ENCODE data around the gene SNX6. TPM values are rescaled to one million over a fixed set of nuclear protein-coding genes. Genes with fewer than 3 reads are reported as not detected.
A peak's percentile ranks its signal among the peaks of the same experiment; 100 is the strongest.

The SNX6 gene
- total and polyA plus RNA-seq, 9 of the 15 experiments (the other 6 are each of a cell fraction or from before 2014, with no cell fraction given) = 34.6 to 111 (median 57.5) TPM

DNA sequence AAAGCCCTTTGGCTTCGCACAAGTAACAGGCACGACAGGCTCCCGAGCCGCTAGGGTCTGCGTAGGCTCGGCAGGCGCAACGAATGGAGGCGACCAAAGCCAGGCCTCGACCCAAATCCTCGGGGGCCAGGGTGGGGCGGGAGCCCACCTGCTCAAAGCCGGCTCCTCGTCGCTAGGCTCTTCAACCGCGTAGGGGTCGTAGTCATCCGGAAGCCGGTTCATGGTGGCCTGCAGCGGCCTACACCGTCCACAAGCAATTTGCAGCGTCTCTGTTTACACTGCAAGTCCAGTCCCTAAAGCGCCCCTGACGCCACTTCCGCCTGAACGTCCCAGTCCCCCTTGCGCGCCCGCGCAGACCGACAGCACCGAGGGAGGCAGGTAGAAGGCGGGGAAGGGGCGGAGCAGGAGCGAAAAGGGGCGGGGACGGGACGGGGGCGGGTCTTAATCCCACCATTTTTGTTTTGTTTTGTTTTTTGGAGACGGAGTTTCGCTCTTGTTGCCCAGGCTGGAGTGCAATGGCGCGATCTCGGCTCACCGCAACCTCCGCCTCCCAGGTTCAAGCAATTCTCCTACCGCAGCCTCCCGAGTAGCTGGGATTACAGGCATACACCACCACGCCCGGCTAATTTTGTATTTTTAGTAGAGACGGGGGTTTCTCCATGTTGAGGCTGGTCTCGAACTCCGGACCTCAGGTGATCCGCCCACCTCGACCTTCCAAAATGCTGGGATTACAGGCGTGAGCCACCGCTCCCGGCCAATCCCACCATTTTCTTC is 90.4 kb downstream of the SNX6 start, which contains the start of gene EAPP (continued):
- TF ChIP-seq, protein P1, sequence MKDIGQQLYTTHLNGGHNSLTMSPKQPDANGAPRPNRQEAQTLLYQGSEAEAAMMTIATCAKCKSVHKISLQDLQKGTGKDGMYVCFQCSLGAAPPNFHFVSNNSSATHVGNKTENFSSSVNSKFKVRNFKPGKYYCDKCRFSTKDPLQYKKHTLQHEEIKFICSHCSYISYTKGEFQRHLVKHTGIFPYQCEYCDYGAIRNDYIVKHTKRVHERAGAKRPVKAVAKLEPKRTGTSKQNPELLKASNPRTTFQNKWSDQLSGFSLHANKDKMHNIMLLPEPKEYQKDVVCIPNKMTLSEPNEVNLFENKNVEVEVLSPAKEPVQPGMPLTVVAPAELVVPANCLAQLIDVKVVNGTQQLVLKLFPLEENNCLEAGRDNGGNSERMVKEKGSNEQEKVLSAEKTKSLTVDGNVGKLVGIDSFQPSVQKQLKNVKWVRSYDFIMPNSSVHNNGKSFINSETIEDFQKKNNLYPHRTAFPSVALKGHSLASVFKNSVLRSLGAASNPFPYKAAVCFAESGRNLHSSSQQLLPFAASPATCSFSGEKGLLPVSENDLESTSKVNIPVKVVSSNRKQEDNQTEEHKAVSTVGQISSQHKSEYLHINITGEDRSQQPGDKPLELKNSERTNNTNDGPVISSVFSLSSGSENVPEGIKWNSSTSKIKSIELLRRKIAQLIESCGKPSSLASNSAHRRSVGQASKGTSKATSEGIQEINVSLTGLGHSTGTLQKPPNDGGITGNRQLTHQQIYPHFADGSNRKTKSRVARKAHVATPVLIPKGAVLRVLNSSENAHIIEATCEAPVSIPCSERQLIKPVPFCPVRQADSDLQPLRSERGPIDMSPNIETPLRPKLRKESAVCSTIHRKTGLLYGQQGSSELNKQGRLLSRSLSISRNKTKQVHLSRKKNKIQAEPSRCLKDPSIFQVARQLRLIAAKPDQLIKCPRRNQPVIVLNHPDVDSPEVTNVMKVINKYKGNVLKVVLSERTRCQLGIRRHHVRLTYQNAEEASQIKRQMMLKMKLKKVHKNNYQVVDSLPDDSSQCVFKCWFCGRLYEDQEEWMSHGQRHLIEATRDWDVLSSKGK (CRISPR knock-in tag; IDR thresholded peaks at IDR 0.05) = no peak
- TF ChIP-seq MAZ (CRISPR knock-in tag; conservative IDR thresholded peaks at IDR 0.05 in 1 of 2, IDR thresholded peaks at IDR 0.05 in 1 of 2) = peak; percentile 32 to 45; a peak in 1 of 4 replicates
- TF ChIP-seq ZNF134 (CRISPR knock-in tag; conservative IDR thresholded peaks at IDR 0.05) = no peak

DNA sequence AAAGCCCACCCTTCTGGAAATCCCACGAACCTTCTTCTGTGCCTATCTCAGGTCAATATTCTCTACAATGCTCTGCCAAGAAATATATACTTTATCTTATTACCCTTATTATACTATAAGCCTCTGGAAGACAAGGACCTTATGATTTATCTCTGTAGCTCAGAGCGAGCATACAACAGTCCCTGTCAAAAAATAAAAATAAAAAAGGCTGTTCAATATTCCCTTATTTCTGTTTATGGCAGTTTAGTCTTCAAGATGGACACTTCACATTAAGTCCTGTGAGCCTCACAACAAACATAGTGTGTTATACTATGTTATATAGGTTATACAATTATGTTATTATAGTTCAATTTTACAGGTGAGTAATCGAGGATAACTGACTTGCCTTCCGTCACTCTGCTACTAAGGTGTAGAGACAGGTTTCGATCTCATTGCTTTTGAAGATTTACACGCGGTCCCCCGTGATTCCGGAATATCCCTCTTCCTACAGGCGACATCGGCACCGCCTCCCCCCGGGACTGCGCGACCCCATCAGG is 91.0 kb downstream of the SNX6 start:
- POLR2A ChIA-PET = no interaction called here
- H3K36me3 ChIP-seq (ENCODE audit: control insufficient read depth, insufficient read depth, low read length) = peaks cover 15% of the 10 kb centered on the region; the same call in 2 of the 3 replicates
- CTCF ChIA-PET (ENCODE audit: low intra/inter-chr PET ratio) = no interaction called here
- no peak for ATAC-seq
- H3K4me3 ChIP-seq = peak overlapping the region; percentile 90
- in situ Hi-C loops (cut with MboI) = no loop called here
- WGBS (ENCODE audit: insufficient coverage, low coverage, missing lambda C conversion rate) = 2% methylated on average over 9 of the region's 15 CpGs
- BruUV-seq (replicated peaks) = TSS peak; percentile 82
- H3K27ac ChIP-seq (ENCODE audit: extremely low read depth, low read depth, low read length) = peak overlapping the region; percentile 93
- no peaks in the 10 kb centered on the region for H3K27me3 ChIP-seq (ENCODE audit: control insufficient read depth in 2 of 2, insufficient read depth in 2 of 2, low read length in 2 of 2)
- peak overlapping the region; percentile 93 for H2AFZ ChIP-seq (ENCODE audit: low read depth, low read length)
- no peaks in the 10 kb centered on the region for H3K9me3 ChIP-seq (replicated peaks; ENCODE audit: control insufficient read depth, insufficient read depth, low read depth, low read length)
- peaks cover 0 to 7% of the 10 kb centered on the region in 2 experiments; a peak in 2 of 5 replicates for H3K4me1 ChIP-seq (replicated peaks in 1 of 2; ENCODE audit: control insufficient read depth in 2 of 2, insufficient read depth in 2 of 2, low read length in 2 of 2)
- 0 out of 2 replicates have a peak, but pooled peaks cover 3% of the 10 kb centered on the region for H4K20me1 ChIP-seq (replicated peaks; ENCODE audit: control insufficient read depth, insufficient read depth, low read length)
- peak overlapping the region; percentile 85 for H3K4me2 ChIP-seq (ENCODE audit: insufficient read depth, low read length)
- peak overlapping the region; percentile 95 to 99 for H3K9ac ChIP-seq (ENCODE audit: insufficient read depth in 1 of 2, low read depth in 2 of 2, low read length in 2 of 2)
- no peak for FAIRE-seq
- 0 out of 2 replicates have a peak, but pooled peaks have one; percentile 12 for TF ChIP-seq SMARCE1 (IDR thresholded peaks at IDR 0.05)
- TF ChIP-seq ZNF644 (tag; IDR thresholded peaks at IDR 0.05; ENCODE audit: low read depth) = no peak
- TF ChIP-seq, protein P2, sequence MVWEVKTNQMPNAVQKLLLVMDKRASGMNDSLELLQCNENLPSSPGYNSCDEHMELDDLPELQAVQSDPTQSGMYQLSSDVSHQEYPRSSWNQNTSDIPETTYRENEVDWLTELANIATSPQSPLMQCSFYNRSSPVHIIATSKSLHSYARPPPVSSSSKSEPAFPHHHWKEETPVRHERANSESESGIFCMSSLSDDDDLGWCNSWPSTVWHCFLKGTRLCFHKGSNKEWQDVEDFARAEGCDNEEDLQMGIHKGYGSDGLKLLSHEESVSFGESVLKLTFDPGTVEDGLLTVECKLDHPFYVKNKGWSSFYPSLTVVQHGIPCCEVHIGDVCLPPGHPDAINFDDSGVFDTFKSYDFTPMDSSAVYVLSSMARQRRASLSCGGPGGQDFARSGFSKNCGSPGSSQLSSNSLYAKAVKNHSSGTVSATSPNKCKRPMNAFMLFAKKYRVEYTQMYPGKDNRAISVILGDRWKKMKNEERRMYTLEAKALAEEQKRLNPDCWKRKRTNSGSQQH (CRISPR knock-in tag; IDR thresholded peaks at IDR 0.05) = no peak
- TF ChIP-seq, protein P3, sequence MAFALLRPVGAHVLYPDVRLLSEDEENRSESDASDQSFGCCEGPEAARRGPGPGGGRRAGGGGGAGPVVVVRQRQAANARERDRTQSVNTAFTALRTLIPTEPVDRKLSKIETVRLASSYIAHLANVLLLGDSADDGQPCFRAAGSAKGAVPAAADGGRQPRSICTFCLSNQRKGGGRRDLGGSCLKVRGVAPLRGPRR (CRISPR knock-in tag; IDR thresholded peaks at IDR 0.05) = no peak
- peaks cover 26% of the 10 kb centered on the region for H3K79me2 ChIP-seq (ENCODE audit: control insufficient read depth, insufficient read depth, low read length)
- H3K9me1 ChIP-seq (ENCODE audit: control insufficient read depth, insufficient read depth, low read length) = no peaks in the 10 kb centered on the region
- DNase-seq (ENCODE audit: extremely low read depth in 1 of 4, low spot score in 3 of 4) = no peak
- intact Hi-C loops (cut with micrococcal nuclease) = loop anchor here (5.0 kb wide), 2 partner anchors 77 to 172 kb away; partner anchors contain the start of gene SPTSSA

All from K562 (cell line).